Lung (tissue), 12 donors: ENCODE data around the gene MECR. TPM values are rescaled to one million over a fixed set of nuclear protein-coding genes. Genes with fewer than 3 reads are reported as not detected.

Experiments
- ATAC-seq: fragments of 200-7000 bp; cut with Tn5 transposase; one replicate; pipeline ENCODE4 v1.9.1; 2020; ENCODE audit warnings: moderate number of reproducible peaks; ENCODE audit not compliant: insufficient read depth, low FRiP score
- DNase-seq, 3 donors: peaks; one replicate each; pipeline ENCODE4 v3.0.0-alpha.2; 2013 to 2017
- H3K27ac ChIP-seq, 2 donors: one replicate each; pipeline ENCODE4 v1.5.1; 2013; ENCODE audit warnings: mild to moderate bottlenecking in 2 of 2, moderate library complexity in 2 of 2, control low read depth in 1 of 2, inconsistent platforms in 1 of 2, low read depth in 1 of 2, low read length in 1 of 2
- H3K27me3 ChIP-seq, 3 donors: one replicate each; pipeline ENCODE4 v1.5.1; 2013; ENCODE audit warnings: low read length in 2 of 3; ENCODE audit not compliant: control insufficient read depth in 3 of 3, insufficient read depth in 3 of 3
- H3K36me3 ChIP-seq, 4 donors: one replicate each; pipeline ENCODE4 v1.5.1; 2013; ENCODE audit warnings: low read length in 4 of 4, mild to moderate bottlenecking in 1 of 4, moderate library complexity in 1 of 4; ENCODE audit not compliant: control insufficient read depth in 4 of 4, insufficient read depth in 4 of 4
- H3K4me1 ChIP-seq, 5 donors: one replicate each; pipeline ENCODE4 v1.5.1; 2013; ENCODE audit warnings: low read length in 5 of 5, mild to moderate bottlenecking in 2 of 5, moderate library complexity in 1 of 5; ENCODE audit not compliant: control insufficient read depth in 5 of 5, insufficient read depth in 5 of 5
- H3K4me3 ChIP-seq: one replicate; pipeline ENCODE4 v1.5.1; 2013; ENCODE audit warnings: mild to moderate bottlenecking, control low read depth, moderate library complexity
- H3K9ac ChIP-seq, 2 donors: one replicate each; pipeline ENCODE4 v1.5.1; 2013; ENCODE audit warnings: low read length in 2 of 2, control low read depth in 1 of 2; ENCODE audit not compliant: insufficient read depth in 1 of 2
- H3K9me3 ChIP-seq, 4 donors: one replicate each; pipeline ENCODE4 v1.5.1; 2013; ENCODE audit warnings: low read length in 3 of 4, mild to moderate bottlenecking in 1 of 4, moderate library complexity in 1 of 4; ENCODE audit not compliant: control insufficient read depth in 4 of 4, insufficient read depth in 3 of 4
- WGBS, 2 donors: extraction: QIAGEN DNeasy Blood & Tissue Kit; methylation state at CpG; one replicate each; pipeline ENCODE4 v1.1.7; 2013; 5-methylcytosine and 5-hydroxymethylcytosine counted together
- polyA plus RNA-seq, 2 donors: library from polyadenylated mRNA; stranded (reverse); fragments of 200-250 nt; gene quantifications; one replicate each; pipeline ENCODE4 v1.2.1, GENCODE V29; 2013
- total RNA-seq, 2 donors: library from RNA; depleted of rRNA in 1 of 2; stranded (reverse); fragments of >200 nt in 1 of 2; gene quantifications; one replicate each; pipeline ENCODE4 v1.2.1, GENCODE V29; 2014 to 2021
- TF ChIP-seq, protein P1 (sequence below): IDR thresholded peaks from 2 replicates; pipeline ENCODE4 v1.5.1; 2012; ENCODE audit warnings: mild to moderate bottlenecking; ENCODE audit errors: control extremely low read depth, extremely low read depth
- donor health status: control.
- donor health status: control.
- donor health status: Bipolar disorder and iron deficiency.
- donor health status: healthy.
- donor health status: DM: yes; HTN: yes; CAD: no.

The MECR gene
- total and polyA plus RNA-seq, 4 donors = 18.0 to 30.1 (median 23.2) TPM

DNA sequence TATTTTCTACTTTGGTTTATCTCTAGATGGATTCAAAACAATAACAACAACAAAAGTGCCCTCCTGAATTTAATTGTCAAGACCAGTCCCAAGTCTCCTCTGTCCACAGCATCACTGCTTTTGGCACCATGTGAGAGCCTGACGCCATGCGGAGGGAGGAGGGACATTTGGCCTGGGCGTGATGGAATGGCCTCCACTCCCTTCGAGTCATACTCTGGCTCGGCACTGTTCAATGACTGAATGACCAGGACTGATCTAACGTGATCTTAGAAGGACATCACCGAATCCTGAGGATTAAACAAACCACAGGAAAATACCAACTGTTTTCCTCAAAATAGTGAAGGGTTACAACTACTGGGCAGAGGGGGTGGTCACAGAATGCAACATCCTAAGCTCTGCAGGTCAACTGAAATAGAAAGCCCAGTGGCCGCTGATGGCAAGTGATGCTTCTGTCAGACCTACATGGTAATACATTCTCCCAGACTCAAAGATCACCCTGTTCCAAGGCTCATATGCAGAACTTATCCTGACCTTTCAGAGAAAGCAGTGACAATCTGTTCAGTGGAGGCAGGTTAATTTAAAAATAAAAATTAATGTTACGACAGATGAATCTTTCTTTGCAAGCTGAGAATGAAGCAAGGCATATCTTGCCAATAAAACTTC lies 68.1 kb downstream of the MECR start:
- Histone ChIP-seq H3K9ac (no peak overlapping the region), H3K9me3 (no peaks in the 10 kb centered on the region), H3K36me3 (peaks cover 15 to 40% (median 29%) of the 10 kb centered on the region in 4 donors), H3K4me3 (no peak overlapping the region), H3K27ac (no peak overlapping the region), H3K27me3 (no peaks in the 10 kb centered on the region), H3K4me1 (peaks cover 0 to 8% (median 3%) of the 10 kb centered on the region in 5 donors)
- ATAC-seq (no peak), DNase-seq (no peak)
- TF ChIP-seq, protein P1, sequence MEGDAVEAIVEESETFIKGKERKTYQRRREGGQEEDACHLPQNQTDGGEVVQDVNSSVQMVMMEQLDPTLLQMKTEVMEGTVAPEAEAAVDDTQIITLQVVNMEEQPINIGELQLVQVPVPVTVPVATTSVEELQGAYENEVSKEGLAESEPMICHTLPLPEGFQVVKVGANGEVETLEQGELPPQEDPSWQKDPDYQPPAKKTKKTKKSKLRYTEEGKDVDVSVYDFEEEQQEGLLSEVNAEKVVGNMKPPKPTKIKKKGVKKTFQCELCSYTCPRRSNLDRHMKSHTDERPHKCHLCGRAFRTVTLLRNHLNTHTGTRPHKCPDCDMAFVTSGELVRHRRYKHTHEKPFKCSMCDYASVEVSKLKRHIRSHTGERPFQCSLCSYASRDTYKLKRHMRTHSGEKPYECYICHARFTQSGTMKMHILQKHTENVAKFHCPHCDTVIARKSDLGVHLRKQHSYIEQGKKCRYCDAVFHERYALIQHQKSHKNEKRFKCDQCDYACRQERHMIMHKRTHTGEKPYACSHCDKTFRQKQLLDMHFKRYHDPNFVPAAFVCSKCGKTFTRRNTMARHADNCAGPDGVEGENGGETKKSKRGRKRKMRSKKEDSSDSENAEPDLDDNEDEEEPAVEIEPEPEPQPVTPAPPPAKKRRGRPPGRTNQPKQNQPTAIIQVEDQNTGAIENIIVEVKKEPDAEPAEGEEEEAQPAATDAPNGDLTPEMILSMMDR = no peak
- 81 to 88% methylated on average over 9 of the region's 9 CpGs for WGBS, 2 donors

DNA sequence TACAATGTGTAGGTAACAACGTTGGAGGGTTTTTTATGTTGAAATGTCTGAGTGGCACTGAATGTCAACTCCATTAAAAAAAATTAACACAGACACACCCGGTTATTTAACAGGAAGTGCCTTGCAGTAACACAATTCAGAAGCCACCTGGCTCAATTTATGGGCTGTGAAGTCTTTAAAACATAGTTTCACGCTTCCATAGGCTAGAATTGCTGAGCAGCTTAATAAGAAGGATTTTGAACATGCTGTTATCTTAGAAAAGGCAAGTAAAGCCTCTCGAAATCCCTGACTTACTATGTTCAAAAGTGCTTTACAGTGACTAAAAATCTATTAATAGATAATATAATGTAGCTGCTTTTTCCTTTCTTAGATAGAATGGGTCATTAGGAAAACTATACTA lies 68.7 kb downstream of the MECR start:
- Histone ChIP-seq H3K9ac (no peak overlapping the region), H3K4me3 (no peak overlapping the region), H3K27me3 (no peaks in the 10 kb centered on the region), H3K27ac (no peak overlapping the region), H3K36me3 (peaks cover 15 to 42% (median 31%) of the 10 kb centered on the region in 4 donors), H3K9me3 (no peaks in the 10 kb centered on the region), H3K4me1 (peaks cover 4 to 12% (median 7%) of the 10 kb centered on the region in 5 donors)
- ATAC-seq = no peak
- no peak for DNase-seq
- 46 to 48% methylated on average over 4 of the region's 4 CpGs for WGBS, 2 donors
- TF ChIP-seq, protein P1 = no peak

DNA sequence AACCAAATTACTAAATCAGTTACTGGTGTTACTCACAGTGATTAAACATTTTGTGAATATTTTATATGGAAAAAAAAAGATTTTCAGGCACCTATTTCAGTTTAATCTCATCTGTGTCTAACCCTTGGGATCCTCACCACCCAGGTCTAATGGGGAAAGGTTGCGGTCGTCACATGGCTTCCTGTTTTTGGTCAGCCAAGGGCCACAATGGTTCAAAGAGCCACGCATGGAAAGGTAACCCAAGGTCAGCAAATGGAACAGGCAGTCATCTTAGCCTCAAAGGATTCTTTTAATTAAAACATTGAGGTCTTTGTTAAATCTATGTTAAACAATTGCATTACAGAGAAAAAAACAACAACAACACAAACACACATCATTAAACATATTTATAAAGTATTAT lies 71.0 kb downstream of the MECR start:
- WGBS, 2 donors = 45 to 58% methylated on average over 3 of the region's 3 CpGs
- H3K9me3 ChIP-seq = no peaks in the 10 kb centered on the region
- no peak overlapping the region for H3K4me3 ChIP-seq
- DNase-seq (no peak), ATAC-seq (no peak)
- H3K27ac ChIP-seq = no peak overlapping the region
- no peak overlapping the region for H3K9ac ChIP-seq
- peaks cover 9 to 38% (median 26%) of the 10 kb centered on the region in 4 donors for H3K36me3 ChIP-seq
- TF ChIP-seq, protein P1 = no peak
- H3K4me1 ChIP-seq = peaks cover 5 to 13% (median 9%) of the 10 kb centered on the region in 5 donors
- H3K27me3 ChIP-seq = no peaks in the 10 kb centered on the region

GRCh38 chr1:29157269-29157601 lies 73.5 kb downstream of the MECR start:
- Histone ChIP-seq H3K27me3 (no peaks in the 10 kb centered on the region), H3K4me3 (no peak overlapping the region), H3K9me3 (no peaks in the 10 kb centered on the region), H3K27ac (no peak overlapping the region), H3K9ac (no peak overlapping the region), H3K4me1 (peaks cover 5 to 13% (median 8%) of the 10 kb centered on the region in 5 donors), H3K36me3 (peaks cover 19 to 51% (median 35%) of the 10 kb centered on the region in 4 donors)
- no peak for ATAC-seq
- no peak for DNase-seq
- WGBS, 2 donors = 93 to 98% methylated on average over 3 of the region's 3 CpGs
- TF ChIP-seq, protein P1 = no peak
